Heart left ventricle (tissue), 13 donors: Measurements from ENCODE around the gene RPL12.

ENCODE experiments used
- POLR2A ChIP-seq, 2 donors: fragments of 450-650 bp; IDR thresholded peaks; one replicate each; pipeline ENCODE4 v1.6.1; 2017; ENCODE audit warnings: antibody characterized with exemption in 2 of 2, mild to moderate bottlenecking in 2 of 2, moderate library complexity in 2 of 2
- TF ChIP-seq, protein P1 (sequence below), 12 donors: fragments of 200-600 bp; sonication (generic) in 4 of 12; IDR thresholded peaks; one replicate each; pipeline versions ENCODE4 v1.5.0 to v1.8.0; 2018 to 2022; ENCODE audit warnings: antibody characterized with exemption in 12 of 12, mild to moderate bottlenecking in 5 of 12
- donor health status: ischemic (EF 13 %, LVEDD 7.1; RV severe dilation, severe dysfunction).
- donor health status: DM: no; HTN: yes; CAD: no.
- donor health status: DM: no; HTN: no; CAD: no.
- donor health status: ischemic (EF 25% LVEDD 6.9; RV normal size, moderate dysfunction).
- donor health status: ischemic (EF 25% LVEDD 5.7; RV mildly dilated, moderate dysfunction).
- donor health status: ischemic (EF 35%, LVEDD 5.7; RV mildly dilated, moderate dysfunction).
- donor health status: nonischemic (EF 11% LVEDD 7.7; RV severe dilation, severe dysfunction).
- donor health status: DM: yes; HTN: yes; CAD: no.
- donor health status: PGD.
- donor health status: ischemic (EF 29% LVEDD 5.4; RV normal size, mild dysfunction).
- donor health status: nonischemic (EF 23%, LVEDD 6.1; RV moderate dilation, normal function).

DNA sequence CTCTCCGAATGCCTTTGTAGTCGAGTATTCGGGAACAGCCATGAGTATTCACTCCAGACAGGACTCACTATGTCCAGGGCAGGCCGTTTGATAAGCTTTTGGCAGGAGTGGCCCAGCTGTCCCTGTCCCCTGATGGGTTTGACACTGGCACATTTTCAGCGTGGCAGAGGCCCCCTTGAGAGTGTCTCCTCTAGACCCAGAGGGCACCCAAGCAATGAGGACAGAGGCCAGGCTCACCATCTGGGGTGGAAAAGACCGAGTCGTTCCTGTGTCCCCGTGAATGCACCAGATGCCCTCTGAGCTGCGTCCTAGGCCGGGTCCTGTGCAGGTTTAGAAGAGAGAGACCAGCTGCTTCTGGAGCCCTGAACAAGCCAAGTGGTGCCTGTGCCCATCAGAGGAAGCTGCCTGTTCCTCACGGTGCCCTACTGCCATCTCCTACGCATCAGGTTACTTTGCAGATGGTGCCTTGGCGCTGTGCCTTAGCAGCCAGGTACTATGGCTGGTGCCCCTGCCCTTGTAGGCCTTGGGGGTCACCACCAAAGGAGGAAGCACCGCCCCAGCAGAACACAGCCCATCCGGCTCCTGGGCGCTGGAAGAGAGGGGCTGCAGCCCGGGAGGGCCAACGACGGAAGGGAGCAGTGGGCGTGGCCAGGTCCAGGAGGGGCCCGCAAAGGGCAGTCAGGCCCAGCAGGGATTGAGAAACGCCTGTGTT, 42.5 kb upstream of the RPL12 start:
- TF ChIP-seq, protein P1, sequence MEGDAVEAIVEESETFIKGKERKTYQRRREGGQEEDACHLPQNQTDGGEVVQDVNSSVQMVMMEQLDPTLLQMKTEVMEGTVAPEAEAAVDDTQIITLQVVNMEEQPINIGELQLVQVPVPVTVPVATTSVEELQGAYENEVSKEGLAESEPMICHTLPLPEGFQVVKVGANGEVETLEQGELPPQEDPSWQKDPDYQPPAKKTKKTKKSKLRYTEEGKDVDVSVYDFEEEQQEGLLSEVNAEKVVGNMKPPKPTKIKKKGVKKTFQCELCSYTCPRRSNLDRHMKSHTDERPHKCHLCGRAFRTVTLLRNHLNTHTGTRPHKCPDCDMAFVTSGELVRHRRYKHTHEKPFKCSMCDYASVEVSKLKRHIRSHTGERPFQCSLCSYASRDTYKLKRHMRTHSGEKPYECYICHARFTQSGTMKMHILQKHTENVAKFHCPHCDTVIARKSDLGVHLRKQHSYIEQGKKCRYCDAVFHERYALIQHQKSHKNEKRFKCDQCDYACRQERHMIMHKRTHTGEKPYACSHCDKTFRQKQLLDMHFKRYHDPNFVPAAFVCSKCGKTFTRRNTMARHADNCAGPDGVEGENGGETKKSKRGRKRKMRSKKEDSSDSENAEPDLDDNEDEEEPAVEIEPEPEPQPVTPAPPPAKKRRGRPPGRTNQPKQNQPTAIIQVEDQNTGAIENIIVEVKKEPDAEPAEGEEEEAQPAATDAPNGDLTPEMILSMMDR (IDR thresholded peaks at IDR 0.05), result no peak
- TF ChIP-seq POLR2A (IDR thresholded peaks at IDR 0.05), result no peak
